Esophagus muscularis mucosa (tissue), 4 donors: ENCODE measurements around the gene DAB1. TPM values are rescaled to one million over a fixed set of nuclear protein-coding genes. Genes with fewer than 3 reads are reported as not detected.

Experiments
- DNase-seq: peaks from one replicate; pipeline ENCODE4 v3.0.0-alpha.2; 2017; ENCODE audit errors: extremely low spot score
- H3K27ac ChIP-seq, 4 donors: fragments of 200-600 bp; sonication (generic); replicated peaks in 1 of 4; 1 replicate in 3 of 4; 2 replicates in 1 of 4; pipeline ENCODE4 v1.5.1; 2016 to 2019; ENCODE audit warnings: mild to moderate bottlenecking in 1 of 4
- H3K27me3 ChIP-seq, 4 donors: fragments of 200-600 bp; sonication (generic); one replicate each; pipeline versions ENCODE4 v1.5.1 to v1.6.0; 2016 to 2019
- H3K36me3 ChIP-seq, 4 donors: fragments of 200-600 bp; sonication (generic); one replicate each; pipeline ENCODE4 v1.5.1; 2016 to 2019
- H3K4me1 ChIP-seq, 4 donors: fragments of 200-600 bp; sonication (generic); one replicate each; pipeline ENCODE4 v1.5.1; 2016 to 2019
- H3K4me3 ChIP-seq, 4 donors: fragments of 200-600 bp; sonication (generic); 1 replicate in 2 of 4; 2 replicates in 2 of 4; pipeline ENCODE4 v1.5.1; 2016 to 2019; ENCODE audit warnings: mild to moderate bottlenecking in 4 of 4, moderate library complexity in 1 of 4
- H3K9me3 ChIP-seq, 4 donors: fragments of 200-600 bp; sonication (generic); 1 replicate in 3 of 4; 2 replicates in 1 of 4; pipeline ENCODE4 v1.5.1; 2016 to 2019
- EP300 ChIP-seq: sonication (generic); formaldehyde crosslinking; IDR thresholded peaks from one replicate; pipeline ENCODE4 v1.6.1; 2017; ENCODE audit warnings: antibody characterized with exemption
- POLR2A ChIP-seq: fragments of 450-650 bp; IDR thresholded peaks from one replicate; pipeline ENCODE4 v1.6.1; 2017; ENCODE audit warnings: antibody characterized with exemption, moderate library complexity, mild to moderate bottlenecking, low read depth
- POLR2AphosphoS5 ChIP-seq, 2 donors: sonication (generic); formaldehyde crosslinking; IDR thresholded peaks; one replicate each; pipeline ENCODE4 v1.6.1; 2017; ENCODE audit warnings: antibody characterized with exemption in 2 of 2
- WGBS: methylation state at CpG from one replicate; pipeline ENCODE4 v1.1.5; 2018; 5-methylcytosine and 5-hydroxymethylcytosine counted together
- intact Hi-C: fragments of 100-400 bp; cut with DNase I; formaldehyde crosslinking; loops from one replicate; pipeline ENCODE4 v1.15.1; 2023
- total RNA-seq, 4 donors: library from RNA; depleted of rRNA; stranded (reverse); fragments of >200 nt; gene quantifications; one replicate each; pipeline versions ENCODE4 v1.1.0 to v1.2.1, GENCODE V29; 2016
- TF ChIP-seq, protein P1 (sequence below), 3 experiments: fragments of 200-600 bp in 2 of 3; fragments of 450-650 bp in 1 of 3; sonication (generic) in 2 of 3; IDR thresholded peaks; one replicate each; pipeline ENCODE4 v1.5.1; 2017 to 2019; ENCODE audit warnings: antibody characterized with exemption in 3 of 3, mild to moderate bottlenecking in 2 of 3, moderate library complexity in 1 of 3

The DAB1 gene
- total RNA-seq, 4 donors from 2014 or later: 0.26 to 1.3 (median 0.37) TPM

DNA sequence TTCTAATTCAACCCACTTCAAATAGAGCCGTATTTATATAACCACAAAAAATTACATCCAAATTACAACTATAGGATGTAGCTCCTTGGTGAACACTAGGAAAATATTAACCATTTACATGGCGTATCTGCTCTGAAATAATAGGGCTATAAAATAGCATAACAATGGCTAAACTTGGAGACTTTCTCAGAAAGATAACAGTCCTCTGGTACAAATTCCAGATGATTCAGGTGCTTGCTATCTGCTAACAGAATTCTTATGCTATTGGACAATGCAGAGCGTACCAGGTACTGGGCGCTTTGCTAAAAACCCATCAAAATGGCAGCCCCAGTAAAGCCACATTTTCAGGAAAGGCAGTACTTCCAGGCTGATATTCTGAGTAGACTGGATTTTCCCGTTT, 248.4 kb downstream of the DAB1 start:
- no peaks in the 10 kb centered on the region for H3K9me3 ChIP-seq
- no peaks in the 10 kb centered on the region for H3K4me1 ChIP-seq
- H3K27ac ChIP-seq: no peak overlapping the region
- TF ChIP-seq POLR2AphosphoS5 (IDR thresholded peaks at IDR 0.05) (no peak), EP300 (no peak), POLR2A (no peak)
- TF ChIP-seq, protein P1, sequence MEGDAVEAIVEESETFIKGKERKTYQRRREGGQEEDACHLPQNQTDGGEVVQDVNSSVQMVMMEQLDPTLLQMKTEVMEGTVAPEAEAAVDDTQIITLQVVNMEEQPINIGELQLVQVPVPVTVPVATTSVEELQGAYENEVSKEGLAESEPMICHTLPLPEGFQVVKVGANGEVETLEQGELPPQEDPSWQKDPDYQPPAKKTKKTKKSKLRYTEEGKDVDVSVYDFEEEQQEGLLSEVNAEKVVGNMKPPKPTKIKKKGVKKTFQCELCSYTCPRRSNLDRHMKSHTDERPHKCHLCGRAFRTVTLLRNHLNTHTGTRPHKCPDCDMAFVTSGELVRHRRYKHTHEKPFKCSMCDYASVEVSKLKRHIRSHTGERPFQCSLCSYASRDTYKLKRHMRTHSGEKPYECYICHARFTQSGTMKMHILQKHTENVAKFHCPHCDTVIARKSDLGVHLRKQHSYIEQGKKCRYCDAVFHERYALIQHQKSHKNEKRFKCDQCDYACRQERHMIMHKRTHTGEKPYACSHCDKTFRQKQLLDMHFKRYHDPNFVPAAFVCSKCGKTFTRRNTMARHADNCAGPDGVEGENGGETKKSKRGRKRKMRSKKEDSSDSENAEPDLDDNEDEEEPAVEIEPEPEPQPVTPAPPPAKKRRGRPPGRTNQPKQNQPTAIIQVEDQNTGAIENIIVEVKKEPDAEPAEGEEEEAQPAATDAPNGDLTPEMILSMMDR (IDR thresholded peaks at IDR 0.05): no peak
- 90% methylated on average over 5 of the region's 5 CpGs for WGBS
- H3K27me3 ChIP-seq: no peaks in the 10 kb centered on the region
- no peak overlapping the region for H3K4me3 ChIP-seq
- peak; percentile 5 for DNase-seq
- intact Hi-C loops: no loop called here
- H3K36me3 ChIP-seq: no peaks in the 10 kb centered on the region

DNA sequence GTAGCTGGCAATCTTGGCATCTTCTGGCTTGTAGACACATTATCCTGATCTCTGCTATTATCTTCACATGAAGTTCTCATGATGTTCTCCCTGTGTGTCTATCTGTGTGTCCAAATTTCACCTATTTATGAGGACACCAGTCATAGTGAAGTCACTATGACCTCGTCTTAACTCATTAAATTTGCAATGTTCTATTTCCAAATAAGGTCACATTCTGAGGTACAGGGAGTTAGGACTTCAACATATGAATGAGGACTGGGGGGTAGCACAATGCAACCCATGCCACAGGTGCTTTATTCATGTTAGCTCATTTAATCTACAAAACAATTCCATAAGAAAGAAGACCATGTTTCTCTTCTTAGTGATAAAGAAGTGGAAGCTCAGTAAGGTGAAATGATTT, 251.8 kb downstream of the DAB1 start:
- TF ChIP-seq EP300 (no peak), POLR2A (no peak), POLR2AphosphoS5 (IDR thresholded peaks at IDR 0.05) (no peak)
- TF ChIP-seq, protein P1 (IDR thresholded peaks at IDR 0.05): no peak
- Histone ChIP-seq H3K36me3 (no peaks in the 10 kb centered on the region), H3K9me3 (no peaks in the 10 kb centered on the region), H3K27me3 (no peaks in the 10 kb centered on the region), H3K4me1 (no peaks in the 10 kb centered on the region), H3K27ac (no peak overlapping the region), H3K4me3 (no peak overlapping the region)
- peak; percentile 29 for DNase-seq
- WGBS: 70% methylated on average over 1 of the region's 1 CpG
- intact Hi-C loops: no loop called here

DNA sequence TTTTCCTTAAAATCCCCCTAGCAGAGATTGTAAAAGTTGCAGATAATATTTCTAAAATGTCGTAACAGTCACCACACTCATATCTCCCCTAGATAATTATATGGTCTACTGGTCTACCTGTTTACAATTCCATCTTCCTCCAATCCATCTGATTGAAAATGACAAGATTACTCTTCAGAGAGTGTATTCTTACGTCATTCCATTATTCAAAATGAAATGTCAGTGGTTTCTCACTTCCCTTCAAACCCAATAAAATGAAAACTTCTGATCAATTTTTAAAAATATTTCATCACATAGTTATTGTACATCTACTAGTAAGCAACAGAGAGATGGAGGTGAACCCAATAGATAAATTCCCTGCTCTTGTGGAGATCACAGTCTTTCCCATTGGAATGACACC, 255.9 kb downstream of the DAB1 start:
- H3K27me3 ChIP-seq: no peaks in the 10 kb centered on the region
- DNase-seq: no peak
- H3K4me1 ChIP-seq: peaks cover 0 to 5% (median 0%) of the 10 kb centered on the region in 4 donors
- no peaks in the 10 kb centered on the region for H3K9me3 ChIP-seq
- 88% methylated on average over 2 of the region's 2 CpGs for WGBS
- no peak overlapping the region for H3K27ac ChIP-seq
- no peaks in the 10 kb centered on the region for H3K36me3 ChIP-seq
- TF ChIP-seq POLR2A: no peak
- no peak for TF ChIP-seq POLR2AphosphoS5 (IDR thresholded peaks at IDR 0.05)
- no peak for TF ChIP-seq EP300
- TF ChIP-seq, protein P1 (IDR thresholded peaks at IDR 0.05): no peak
- intact Hi-C loops: no loop called here
- H3K4me3 ChIP-seq: no peak overlapping the region

DNA sequence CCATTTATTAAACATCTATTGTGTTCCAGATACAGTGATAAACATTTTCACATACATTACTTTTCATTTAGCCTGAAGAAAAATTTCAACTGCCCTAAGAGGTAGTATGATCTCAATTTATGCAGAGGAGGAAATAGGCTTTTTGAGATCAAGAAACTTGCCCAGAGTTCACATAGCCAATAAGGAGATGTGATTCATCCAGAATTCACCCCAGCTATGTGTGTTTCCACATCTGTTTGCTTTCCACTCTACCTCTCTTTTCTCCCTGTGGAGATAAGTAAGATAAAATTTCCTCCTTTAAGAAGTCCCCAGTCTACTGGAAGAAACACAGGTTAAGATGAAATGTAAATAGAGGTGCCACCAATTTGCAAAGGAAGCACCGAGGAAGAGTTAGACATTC, 258.3 kb downstream of the DAB1 start:
- no peak for TF ChIP-seq EP300
- TF ChIP-seq, protein P1 (IDR thresholded peaks at IDR 0.05): no peak
- no peak for TF ChIP-seq POLR2A
- TF ChIP-seq POLR2AphosphoS5 (IDR thresholded peaks at IDR 0.05): no peak
- peaks cover 0 to 6% (median 0%) of the 10 kb centered on the region in 4 donors for H3K4me1 ChIP-seq
- no peak for DNase-seq
- H3K27ac ChIP-seq: no peak overlapping the region
- no peaks in the 10 kb centered on the region for H3K27me3 ChIP-seq
- H3K4me3 ChIP-seq: no peak overlapping the region
- H3K36me3 ChIP-seq: no peaks in the 10 kb centered on the region
- intact Hi-C loops: no loop called here
- no peaks in the 10 kb centered on the region for H3K9me3 ChIP-seq
- WGBS: 39% methylated on average over 1 of the region's 1 CpG

DNA sequence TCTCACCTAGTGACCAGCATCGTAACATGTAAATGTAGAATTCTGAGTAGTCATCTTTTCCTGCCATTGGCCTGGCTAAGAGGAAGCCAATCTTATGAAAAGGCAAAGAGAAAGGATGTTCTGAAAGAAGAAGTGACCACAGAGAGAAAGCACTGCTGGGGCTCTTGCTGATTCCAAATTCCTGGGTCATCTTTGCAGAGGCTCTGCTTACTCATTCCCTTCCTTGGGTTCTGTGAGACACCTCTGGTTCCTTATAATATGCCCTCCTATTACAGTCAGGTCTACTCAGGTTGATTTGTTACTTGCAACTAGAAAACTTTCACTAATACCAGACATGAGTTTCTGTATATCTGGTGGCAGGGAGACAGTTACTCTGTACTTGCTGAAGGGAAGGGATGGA, 259.3 kb downstream of the DAB1 start:
- TF ChIP-seq, protein P1 (IDR thresholded peaks at IDR 0.05): no peak
- TF ChIP-seq POLR2A: no peak
- TF ChIP-seq EP300: no peak
- no peak for TF ChIP-seq POLR2AphosphoS5 (IDR thresholded peaks at IDR 0.05)

More for the DNA sequence above, 259.3 kb downstream of the DAB1 start:
- H3K27ac ChIP-seq: no peak overlapping the region
- intact Hi-C loops: no loop called here
- no peak overlapping the region for H3K4me3 ChIP-seq
- DNase-seq: no peak
- WGBS: 100% methylated on average over 1 of the region's 1 CpG
- H3K27me3 ChIP-seq: no peaks in the 10 kb centered on the region
- H3K9me3 ChIP-seq: no peaks in the 10 kb centered on the region
- H3K36me3 ChIP-seq: no peaks in the 10 kb centered on the region
- peaks cover 0 to 6% (median 0%) of the 10 kb centered on the region in 4 donors for H3K4me1 ChIP-seq
